GM13976 (cell line): ENCODE data around the gene RDH13.
A peak's percentile ranks its signal among the peaks of the same experiment; 100 is the strongest.
"Not testable (repeated sequence)": the region's sequence is repeated elsewhere in the genome, so short reads cannot be mapped to it uniquely, and the experiment has no call there.

Source experiments
- DNase-seq: peaks from one replicate; pipeline ENCODE4 v3.0.0; 2012; ENCODE audit warnings: low spot score
- in situ Hi-C: fragments of 300-500 bp; cut with MboI; formaldehyde crosslinking; loops from one replicate; pipeline ENCODE4 v1.12.0; 2022; ENCODE audit warnings: low sequenced_read_pairs, mixed read lengths, inconsistent platforms; ENCODE audit not compliant: unreplicated experiment
- TF ChIP-seq, protein P1 (sequence below): IDR thresholded peaks from 2 replicates; pipeline ENCODE4 v1.5.1; 2012; ENCODE audit warnings: borderline replicate concordance, mild to moderate bottlenecking; ENCODE audit not compliant: insufficient read depth; ENCODE audit errors: extremely low read depth, missing control alignments, control extremely low read depth

Gene RDH13, protein sequence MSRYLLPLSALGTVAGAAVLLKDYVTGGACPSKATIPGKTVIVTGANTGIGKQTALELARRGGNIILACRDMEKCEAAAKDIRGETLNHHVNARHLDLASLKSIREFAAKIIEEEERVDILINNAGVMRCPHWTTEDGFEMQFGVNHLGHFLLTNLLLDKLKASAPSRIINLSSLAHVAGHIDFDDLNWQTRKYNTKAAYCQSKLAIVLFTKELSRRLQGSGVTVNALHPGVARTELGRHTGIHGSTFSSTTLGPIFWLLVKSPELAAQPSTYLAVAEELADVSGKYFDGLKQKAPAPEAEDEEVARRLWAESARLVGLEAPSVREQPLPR

DNA sequence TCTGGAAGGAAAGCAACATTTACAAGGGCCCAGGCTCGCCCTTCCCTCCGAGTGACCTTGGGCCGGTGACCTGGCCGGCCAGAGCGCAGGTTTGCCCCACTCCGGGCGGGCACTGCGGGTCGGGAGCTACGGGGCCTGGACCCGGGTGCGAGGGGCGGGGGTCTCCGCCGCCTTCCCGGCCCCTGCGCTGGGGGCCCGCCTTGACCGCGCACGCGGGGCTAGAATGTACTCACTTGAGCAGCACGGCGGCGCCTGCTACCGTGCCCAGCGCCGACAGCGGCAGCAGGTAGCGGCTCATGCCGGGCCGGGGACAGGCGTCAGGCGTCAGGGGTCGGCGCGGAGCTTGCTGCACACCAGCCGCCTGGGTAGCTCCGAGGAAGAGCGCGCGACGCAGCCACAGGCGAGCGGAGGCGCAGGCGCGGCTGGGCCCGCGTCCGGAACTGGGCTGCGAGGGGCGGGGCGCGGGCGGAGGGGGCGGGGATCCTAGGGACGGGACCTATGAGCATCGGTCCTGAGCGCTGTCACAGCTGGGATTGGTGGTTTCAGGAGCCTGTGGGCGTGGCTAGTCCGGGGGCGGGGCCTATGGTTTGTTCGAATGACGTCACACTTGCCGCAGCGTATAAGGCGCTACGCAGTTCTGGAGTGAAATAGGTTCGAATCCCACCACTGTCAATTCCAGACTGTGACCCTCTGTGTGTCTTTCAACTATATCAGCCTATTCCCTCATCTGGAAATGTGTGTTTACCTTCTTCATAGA lies at the start of gene RDH13:
TSS of gene RDH13 (minus strand) at position 414 of the 757 bp plus-strand sequence. CDS start at position 298, 116 bp downstream.
- TF ChIP-seq, protein P1, sequence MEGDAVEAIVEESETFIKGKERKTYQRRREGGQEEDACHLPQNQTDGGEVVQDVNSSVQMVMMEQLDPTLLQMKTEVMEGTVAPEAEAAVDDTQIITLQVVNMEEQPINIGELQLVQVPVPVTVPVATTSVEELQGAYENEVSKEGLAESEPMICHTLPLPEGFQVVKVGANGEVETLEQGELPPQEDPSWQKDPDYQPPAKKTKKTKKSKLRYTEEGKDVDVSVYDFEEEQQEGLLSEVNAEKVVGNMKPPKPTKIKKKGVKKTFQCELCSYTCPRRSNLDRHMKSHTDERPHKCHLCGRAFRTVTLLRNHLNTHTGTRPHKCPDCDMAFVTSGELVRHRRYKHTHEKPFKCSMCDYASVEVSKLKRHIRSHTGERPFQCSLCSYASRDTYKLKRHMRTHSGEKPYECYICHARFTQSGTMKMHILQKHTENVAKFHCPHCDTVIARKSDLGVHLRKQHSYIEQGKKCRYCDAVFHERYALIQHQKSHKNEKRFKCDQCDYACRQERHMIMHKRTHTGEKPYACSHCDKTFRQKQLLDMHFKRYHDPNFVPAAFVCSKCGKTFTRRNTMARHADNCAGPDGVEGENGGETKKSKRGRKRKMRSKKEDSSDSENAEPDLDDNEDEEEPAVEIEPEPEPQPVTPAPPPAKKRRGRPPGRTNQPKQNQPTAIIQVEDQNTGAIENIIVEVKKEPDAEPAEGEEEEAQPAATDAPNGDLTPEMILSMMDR, result no peak
- in situ Hi-C loops, result no loop called here
- peak; percentile 99 for DNase-seq

DNA sequence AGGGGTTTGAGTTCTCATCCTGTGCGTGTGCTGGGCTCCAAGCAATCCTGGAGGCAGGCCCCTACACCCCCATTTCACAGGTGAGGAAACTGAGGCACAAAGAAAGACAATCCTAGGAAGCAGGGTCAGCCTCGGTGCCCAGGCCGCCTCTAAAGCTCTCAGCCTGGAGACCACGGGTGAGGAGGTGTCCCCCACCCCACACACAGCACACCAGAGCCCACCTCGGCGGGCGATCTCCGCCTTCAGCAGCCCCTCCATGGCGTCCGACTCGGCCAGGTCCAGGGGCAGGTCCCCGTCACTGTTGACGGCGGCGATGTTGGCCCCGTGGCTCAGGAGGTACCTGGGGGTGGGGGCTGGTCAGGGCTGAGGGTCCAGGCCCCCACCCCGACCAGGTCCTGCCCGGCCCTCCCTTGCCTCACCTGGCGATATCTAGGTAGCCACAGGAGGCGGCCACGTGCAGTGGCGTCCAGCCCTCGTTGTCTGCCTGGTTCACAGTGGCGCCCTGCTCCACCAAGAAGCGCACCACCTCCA lies 49.4 kb upstream of the RDH13 start:
- TF ChIP-seq, protein P1, result no peak
- in situ Hi-C loops, result no loop called here
- DNase-seq, result no peak

DNA sequence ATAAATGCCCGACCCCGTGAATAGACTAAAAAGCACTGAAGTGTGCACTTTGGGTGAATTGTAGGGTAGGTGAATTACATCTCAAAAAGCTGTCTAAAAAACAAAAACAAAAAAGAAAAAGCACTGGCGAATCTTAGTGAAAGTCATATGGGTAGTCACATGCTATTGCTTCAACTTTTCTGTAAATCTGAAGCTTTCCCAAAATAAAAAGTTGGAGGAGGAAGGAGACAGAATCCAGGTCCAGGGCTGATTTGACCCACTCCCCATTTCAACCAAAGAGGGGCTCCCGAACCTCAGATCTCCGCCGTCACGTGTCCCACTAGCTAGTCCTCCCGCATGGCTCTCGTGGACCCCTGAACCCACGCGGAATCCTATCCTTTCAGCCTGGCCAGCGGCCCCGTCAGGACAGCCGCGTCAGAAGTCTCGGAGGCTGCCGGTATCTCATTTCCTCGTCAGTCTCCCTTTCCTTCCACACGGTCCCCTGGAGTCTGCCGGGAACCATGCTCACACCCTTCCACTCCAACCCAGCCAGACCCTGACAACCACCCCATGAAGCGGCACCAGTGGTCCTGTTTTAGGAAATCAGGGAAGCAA lies 48.4 kb upstream of the RDH13 start:
- no peak for DNase-seq
- TF ChIP-seq, protein P1, result no peak
- in situ Hi-C loops, result no loop called here

DNA sequence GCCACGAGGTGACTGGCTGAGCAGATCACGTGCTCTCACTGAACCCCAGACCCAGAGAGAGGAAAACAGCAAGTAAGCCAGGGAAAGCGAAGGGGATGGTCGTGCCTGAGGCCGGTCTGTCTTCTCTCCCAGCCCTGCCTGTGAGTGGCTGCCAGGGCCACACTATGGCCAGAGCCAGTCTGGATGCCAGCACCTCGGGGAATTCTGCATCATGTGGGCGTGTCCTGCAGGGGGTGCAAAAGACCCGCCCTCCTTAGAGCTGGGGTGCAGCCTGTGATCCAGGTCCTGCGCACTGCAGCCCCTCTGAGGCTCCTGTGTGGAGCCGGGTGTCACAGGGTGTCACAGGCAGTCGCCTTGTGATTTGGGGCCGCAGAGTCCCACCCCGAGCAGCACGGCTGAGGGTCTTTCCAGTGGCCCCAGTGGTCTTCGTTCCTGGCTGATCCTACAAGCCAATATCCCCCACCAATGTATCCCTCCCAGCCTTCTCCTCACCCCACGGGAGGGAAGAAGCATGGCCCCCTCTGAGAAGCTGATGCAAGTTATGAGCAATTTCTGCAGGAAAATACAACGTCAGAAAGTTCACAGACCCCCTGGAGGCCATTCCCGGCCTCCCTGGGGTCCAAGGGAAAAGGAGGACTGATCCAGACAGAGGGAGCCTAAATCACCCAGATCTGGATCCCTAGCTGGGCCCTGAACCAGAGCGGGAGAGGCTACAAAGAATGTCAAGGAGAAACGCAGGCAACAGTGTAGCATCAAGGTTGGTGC lies 46.8 kb upstream of the RDH13 start:
- in situ Hi-C loops, result no loop called here
- TF ChIP-seq, protein P1, result no peak
- DNase-seq, result no peak

DNA sequence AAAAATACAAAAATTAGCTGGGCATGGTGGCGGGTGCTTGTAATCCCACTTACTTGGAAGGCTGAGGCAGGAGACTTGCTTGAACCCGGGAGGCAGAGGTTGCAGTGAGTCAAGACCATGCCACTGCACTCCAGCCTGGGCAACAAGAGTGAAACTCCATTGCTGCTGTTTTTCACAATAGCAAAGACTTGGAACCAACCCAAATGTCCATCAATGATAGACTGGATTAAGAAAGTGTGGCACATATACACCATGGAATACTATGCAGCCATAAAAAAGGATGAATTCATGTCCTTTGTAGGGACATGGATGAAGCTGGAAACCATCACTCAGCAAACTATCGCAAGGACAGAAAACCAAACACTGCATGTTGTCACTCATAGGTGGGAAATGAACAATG lies 44.3 kb upstream of the RDH13 start:
- in situ Hi-C loops, DNase-seq: not testable (repeated sequence)

DNA sequence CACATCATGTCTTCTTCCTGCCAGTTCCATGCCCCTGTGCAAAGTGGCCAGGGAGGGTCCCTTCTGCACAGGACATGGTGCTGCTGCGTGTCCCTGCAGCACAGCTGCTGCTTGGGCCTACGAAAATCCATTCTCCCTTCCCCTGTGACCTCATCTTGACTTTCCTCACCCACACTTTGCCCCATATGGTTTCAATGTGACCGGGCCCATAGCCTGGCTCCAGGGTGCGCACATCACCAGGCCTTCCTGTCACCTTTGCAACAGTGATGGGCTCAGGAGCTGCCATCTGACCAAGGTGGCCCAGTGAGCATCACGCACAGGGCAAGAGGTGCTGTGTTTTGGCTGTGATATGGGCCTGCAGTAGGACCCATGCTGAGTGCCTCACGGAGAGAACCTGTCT lies 43.6 kb upstream of the RDH13 start:
- TF ChIP-seq, protein P1, result no peak
- no peak for DNase-seq
- in situ Hi-C loops, result no loop called here

DNA sequence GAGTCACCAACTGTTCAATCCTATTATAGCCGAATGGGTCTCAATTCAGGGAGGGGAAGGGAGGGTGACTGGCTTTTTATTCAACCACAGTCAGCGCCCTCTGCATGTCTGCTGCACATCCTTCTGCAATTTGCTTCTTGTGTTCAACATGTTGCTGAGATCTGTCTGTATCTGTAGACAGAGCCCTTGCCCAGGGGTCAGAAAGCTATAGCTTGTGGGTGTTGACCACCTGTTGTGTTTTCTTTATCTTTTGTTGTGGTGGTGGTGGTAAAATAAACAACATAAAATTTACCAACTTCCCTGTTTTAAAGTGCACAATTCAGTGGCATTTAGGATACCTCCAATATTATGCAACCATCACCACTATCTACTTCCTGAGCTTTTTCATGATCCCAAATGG lies 42.3 kb upstream of the RDH13 start:
- in situ Hi-C loops, result no loop called here
- TF ChIP-seq, protein P1, result no peak
- DNase-seq, result no peak
